Measurements from ENCODE around the gene GCC2. TPM values are rescaled to one million over a fixed set of nuclear protein-coding genes. Genes with fewer than 3 reads are reported as not detected.

GCC2 gene
- total RNA-seq, 4 donors from 2014 or later, result 36.6 to 57.7 (median 43.0) TPM

GRCh38 chr2:108407864-108408729 lies 40.9 kb upstream of the GCC2 start:
- peaks cover 0 to 14% (median 1%) of the 10 kb centered on the region in 4 donors for H3K9me3 ChIP-seq
- H3K4me3 ChIP-seq, result no peak overlapping the region
- WGBS, 2 donors, result 88 to 92% methylated on average over 6 of the region's 6 CpGs
- no peak overlapping the region for H3K27ac ChIP-seq
- no peak for DNase-seq (ENCODE audit: low spot score in 2 of 2)
- no peaks in the 10 kb centered on the region for H3K27me3 ChIP-seq
- H3K36me3 ChIP-seq, result no peaks in the 10 kb centered on the region
- TF ChIP-seq EP300 (IDR thresholded peaks at IDR 0.05), result no peak
- TF ChIP-seq CTCF (IDR thresholded peaks at IDR 0.05), result no peak
- no peak for TF ChIP-seq POLR2A (IDR thresholded peaks at IDR 0.05)
- no peaks in the 10 kb centered on the region for H3K4me1 ChIP-seq

- no peaks in the 10 kb centered on the region for H3K36me3 ChIP-seq
- WGBS, 2 donors, result 73 to 92% methylated on average over 1 of the region's 1 CpG
- no peak overlapping the region for H3K27ac ChIP-seq
- no peak for TF ChIP-seq EP300 (IDR thresholded peaks at IDR 0.05)
- no peak for TF ChIP-seq POLR2A (IDR thresholded peaks at IDR 0.05)
- TF ChIP-seq CTCF (IDR thresholded peaks at IDR 0.05), result no peak
- no peaks in the 10 kb centered on the region for H3K4me1 ChIP-seq
- H3K9me3 ChIP-seq, result peaks cover 0 to 13% (median 1%) of the 10 kb centered on the region in 4 donors
- DNase-seq (ENCODE audit: low spot score in 2 of 2), result no peak
- H3K27me3 ChIP-seq, result no peaks in the 10 kb centered on the region
- no peak overlapping the region for H3K4me3 ChIP-seq
Measured at GRCh38 chr2:108409768-108410167, 39.2 kb upstream of the GCC2 start.

- H3K27ac ChIP-seq, result no peak overlapping the region
- no peaks in the 10 kb centered on the region for H3K4me1 ChIP-seq
- no peaks in the 10 kb centered on the region for H3K27me3 ChIP-seq
- DNase-seq (ENCODE audit: low spot score in 2 of 2), result no peak
- no peak overlapping the region for H3K4me3 ChIP-seq
- TF ChIP-seq CTCF (IDR thresholded peaks at IDR 0.05) (no peak), POLR2A (IDR thresholded peaks at IDR 0.05) (no peak), EP300 (IDR thresholded peaks at IDR 0.05) (no peak)
- 15 to 24% methylated on average over 1 of the region's 1 CpG for WGBS, 2 donors
- no peaks in the 10 kb centered on the region for H3K36me3 ChIP-seq
- no peaks in the 10 kb centered on the region for H3K9me3 ChIP-seq
Measured at GRCh38 chr2:108412995-108413710, 35.9 kb upstream of the GCC2 start.

GRCh38 chr2:108413711-108414095 lies 35.3 kb upstream of the GCC2 start:
- H3K9me3 ChIP-seq, result no peaks in the 10 kb centered on the region
- H3K4me1 ChIP-seq, result no peaks in the 10 kb centered on the region
- H3K27ac ChIP-seq, result no peak overlapping the region
- no peaks in the 10 kb centered on the region for H3K27me3 ChIP-seq
- H3K4me3 ChIP-seq, result no peak overlapping the region
- DNase-seq (ENCODE audit: low spot score in 2 of 2), result no peak
- 93 to 100% methylated on average over 1 of the region's 1 CpG for WGBS, 2 donors
- TF ChIP-seq EP300 (IDR thresholded peaks at IDR 0.05) (no peak), POLR2A (IDR thresholded peaks at IDR 0.05) (no peak), CTCF (IDR thresholded peaks at IDR 0.05) (no peak)
- H3K36me3 ChIP-seq, result no peaks in the 10 kb centered on the region

Measured in tibial nerve (tissue), 4 donors.